Endothelial cell of umbilical vein (primary cell): ENCODE results near the gene CYFIP1. TPM values are rescaled to one million over a fixed set of nuclear protein-coding genes. Genes with fewer than 3 reads are reported as not detected.

Source experiments
- BruUV-seq: library from RNA; stranded (reverse); fragments of 400-500 nt; replicated peaks from 2 replicates; lab custom pipeline; 2021; lab: Mats Ljungman, UMichigan
- CTCF ChIA-PET: fragments of 300-600, 350-600 bp; sonication (Branson Sonifier 250); formaldehyde crosslinking; loops from one replicate; lab custom pipeline; 2021; ENCODE audit warnings: antibody characterized with exemption, inconsistent platforms; lab: Charles Lee
- POLR2A ChIA-PET: fragments of 300-600, 350-600 bp; sonication (Branson Sonifier 250); formaldehyde crosslinking; loops from one replicate; lab custom pipeline; 2021; ENCODE audit warnings: antibody characterized with exemption, inconsistent platforms; lab: Charles Lee
- DNase-seq: peaks from one replicate; pipeline ENCODE4 v3.0.0-alpha.2; 2011; ENCODE audit warnings: low read depth, low spot score
- FAIRE-seq: peaks from 2 replicates; lab custom pipeline; 2011; peaks lifted over from hg19 to GRCh38; lab: Jason Lieb, UNC
- H2AFZ ChIP-seq: 2 replicates; pipeline ENCODE4 v1.6.0; 2012; ENCODE audit warnings: low read depth, low read length, control low read depth, inconsistent platforms
- H3K27ac ChIP-seq: 2 replicates; pipeline ENCODE4 v1.5.1; 2011; ENCODE audit warnings: low read depth, mild to moderate bottlenecking, control low read depth, low read length, moderate library complexity; ENCODE audit not compliant: insufficient read depth
- H3K27me3 ChIP-seq, 2 experiments: 2 replicates each; pipeline versions ENCODE4 v1.6.0 to v1.6.1; 2011; ENCODE audit warnings: low read length in 2 of 2, mixed read lengths in 1 of 2; ENCODE audit not compliant: control insufficient read depth in 2 of 2, insufficient read depth in 2 of 2
- H3K36me3 ChIP-seq, 2 experiments: 2 replicates in 1 of 2; 3 replicates in 1 of 2; pipeline ENCODE4 v1.5.1; 2011; ENCODE audit warnings: low read length in 2 of 2, mild to moderate bottlenecking in 1 of 2, moderate library complexity in 1 of 2; ENCODE audit not compliant: control insufficient read depth in 2 of 2, insufficient read depth in 2 of 2; ENCODE audit errors: extremely low read depth in 1 of 2
- H3K4me1 ChIP-seq: 3 replicates; pipeline ENCODE4 v1.5.1; 2011; ENCODE audit warnings: mild to moderate bottlenecking, low read length; ENCODE audit not compliant: control insufficient read depth, insufficient read depth; ENCODE audit errors: extremely low read depth
- H3K4me2 ChIP-seq: 2 replicates; pipeline ENCODE4 v1.6.1; 2011; ENCODE audit warnings: low read length, control low read depth, mixed read lengths; ENCODE audit not compliant: insufficient read depth
- H3K4me3 ChIP-seq, 3 experiments: fragments of 200-600 bp in 1 of 3; sonication (generic), shearing (Covaris generic) in 1 of 3; replicated peaks in 1 of 3; 2 replicates each; pipeline ENCODE4 v1.5.1; 2011 to 2016; ENCODE audit warnings: control low read depth in 3 of 3, low read length in 3 of 3, mild to moderate bottlenecking in 2 of 3, inconsistent platforms in 1 of 3, low read depth in 1 of 3, moderate library complexity in 1 of 3; ENCODE audit not compliant: insufficient read depth in 1 of 3
- H3K79me2 ChIP-seq: 2 replicates; pipeline ENCODE4 v1.6.0; 2012; ENCODE audit warnings: low read length, inconsistent platforms; ENCODE audit not compliant: control insufficient read depth, insufficient read depth
- H3K9ac ChIP-seq: replicated peaks from 2 replicates; pipeline ENCODE3; 2011; ENCODE audit warnings: low read length, control low read depth; ENCODE audit not compliant: insufficient read depth; ENCODE audit errors: extremely low read depth
- H3K9me1 ChIP-seq: replicated peaks from 3 replicates; pipeline ENCODE4 v1.6.0; 2011; ENCODE audit warnings: mild to moderate bottlenecking, low read length; ENCODE audit not compliant: control insufficient read depth, insufficient read depth; ENCODE audit errors: extremely low read depth
- H3K9me3 ChIP-seq: replicated peaks from 2 replicates; pipeline ENCODE4 v1.5.1; 2012; ENCODE audit warnings: low read length, inconsistent platforms; ENCODE audit not compliant: control insufficient read depth, insufficient read depth
- H4K20me1 ChIP-seq: replicated peaks from 2 replicates; pipeline ENCODE3; 2011; ENCODE audit warnings: mild to moderate bottlenecking, low read length; ENCODE audit not compliant: control insufficient read depth, insufficient read depth; ENCODE audit errors: extremely low read depth
- CTCF ChIP-seq, 2 donors: IDR thresholded peaks; 1 replicate in 1 of 2; 2 replicates in 1 of 2; pipeline ENCODE4 v1.5.1; 2011; ENCODE audit warnings: low read length in 2 of 2, mild to moderate bottlenecking in 2 of 2, moderate library complexity in 2 of 2, control low read depth in 1 of 2, inconsistent platforms in 1 of 2, low read depth in 1 of 2; ENCODE audit not compliant: insufficient read depth in 1 of 2; ENCODE audit errors: extremely low read depth in 1 of 2
- MYC ChIP-seq: IDR thresholded peaks from one replicate; pipeline ENCODE4 v1.6.1; 2011; ENCODE audit warnings: mild to moderate bottlenecking, low read depth, low read length
- POLR2A ChIP-seq: IDR thresholded peaks from 2 replicates; pipeline ENCODE4 v1.6.1; 2012; ENCODE audit warnings: low read depth, mild to moderate bottlenecking, control low read depth, low read length
- dilution Hi-C: fragments of 300-500 bp; cut with MboI; formaldehyde crosslinking; loops from one replicate; pipeline ENCODE4 v1.15.0; 2019; ENCODE audit warnings: low sequenced_read_pairs; ENCODE audit not compliant: extremely low pct_ligation_motif_present
- intact Hi-C: fragments of 100-400 bp; cut with micrococcal nuclease; formaldehyde crosslinking; loops from one replicate; pipeline ENCODE4 v1.10.0; 2022
- polyA plus RNA-seq, 4 experiments: library from polyadenylated mRNA; depleted of rRNA in 3 of 4; stranded (reverse) in 3 of 4; unstranded in 1 of 4; fragments of >200 nt; gene quantifications; 2 replicates each; pipeline versions ENCODE4 v1.2.1 to v1.2.3, GENCODE V29; 2011 to 2012; ENCODE audit warnings: missing spikeins in 1 of 4
- total RNA-seq: library from RNA; stranded (reverse); gene quantifications from 2 replicates; pipeline ENCODE4 v1.2.3, GENCODE V29; 2021

CYFIP1 gene
- total and polyA plus RNA-seq, 2 donors (not counting 3 experiments of a cell fraction or from before 2014, with no cell fraction given): 81.4 to 158 TPM

- Histone ChIP-seq H3K9me3 (no peaks in the 10 kb centered on the region), H3K79me2 (no peaks in the 10 kb centered on the region), H2AFZ (no peak overlapping the region), H3K36me3 (peaks cover 0 to 10% of the 10 kb centered on the region in 2 experiments), H3K27me3 (no peaks in the 10 kb centered on the region), H3K27ac (no peak overlapping the region), H4K20me1 (no peaks in the 10 kb centered on the region), H3K4me1 (peaks cover 4% of the 10 kb centered on the region), H3K4me2 (no peak overlapping the region), H3K4me3 (no peak overlapping the region), H3K9me1 (no peaks in the 10 kb centered on the region), H3K9ac (no peak overlapping the region)
- CTCF ChIA-PET: interaction anchor here (0.6 kb wide), 1 partner anchor 51 kb away, joined by 3 read pairs; no protein-coding TSS in a partner anchor
- FAIRE-seq (no peak), DNase-seq (no peak)
- TF ChIP-seq CTCF (IDR thresholded peaks at IDR 0.05; ENCODE audit: extremely low read depth in 1 of 2, insufficient read depth in 1 of 2, low read depth in 1 of 2, low read length in 2 of 2): no peak
- dilution Hi-C loops: no loop called here
- POLR2A ChIA-PET: no interaction called here
- BruUV-seq: no TSS peak
- intact Hi-C loops: no loop called here
Observed at GRCh38 chr15:22930782-22931484, 49.2 kb downstream of the CYFIP1 start.

GRCh38 chr15:22927761-22928160 is 52.4 kb downstream of the CYFIP1 start:
- no peaks in the 10 kb centered on the region for H3K9me3 ChIP-seq
- H3K9me1 ChIP-seq: no peaks in the 10 kb centered on the region
- peaks cover 6 to 12% of the 10 kb centered on the region in 2 experiments for H3K36me3 ChIP-seq
- no peak overlapping the region for H3K27ac ChIP-seq
- no peaks in the 10 kb centered on the region for H3K27me3 ChIP-seq
- no peaks in the 10 kb centered on the region for H3K79me2 ChIP-seq
- no TSS peak for BruUV-seq
- H3K9ac ChIP-seq: no peak overlapping the region
- H2AFZ ChIP-seq: no peak overlapping the region
- TF ChIP-seq MYC: no peak
- TF ChIP-seq POLR2A: no peak
- H3K4me2 ChIP-seq: no peak overlapping the region
- POLR2A ChIA-PET: no interaction called here
- no peak overlapping the region for H3K4me3 ChIP-seq
- intact Hi-C loops: no loop called here
- DNase-seq (no peak), FAIRE-seq (no peak)
- dilution Hi-C loops: no loop called here
- H4K20me1 ChIP-seq: no peaks in the 10 kb centered on the region
- no peaks in the 10 kb centered on the region for H3K4me1 ChIP-seq
- CTCF ChIA-PET: no interaction called here
